D721Med (cell line): ENCODE data around the gene FRMD8.

Source experiments
- DNase-seq: peaks from one replicate; pipeline ENCODE4 v3.0.0; 2011; ENCODE audit warnings: low spot score; ENCODE audit not compliant: insufficient read length
- FAIRE-seq: peaks from 2 replicates; lab custom pipeline; 2011; peaks lifted over from hg19 to GRCh38; lab: Jason Lieb, UNC
- CTCF ChIP-seq: IDR thresholded peaks from 2 replicates; pipeline ENCODE4 v1.5.1; 2012; ENCODE audit warnings: mild to moderate bottlenecking, control low read depth; ENCODE audit not compliant: insufficient read depth; ENCODE audit errors: missing control alignments

FRMD8 gene

GRCh38 chr11:65442842-65443331 is 56.5 kb downstream of the FRMD8 start:
- TF ChIP-seq CTCF = no peak
- DNase-seq (no peak), FAIRE-seq (no peak)

DNA sequence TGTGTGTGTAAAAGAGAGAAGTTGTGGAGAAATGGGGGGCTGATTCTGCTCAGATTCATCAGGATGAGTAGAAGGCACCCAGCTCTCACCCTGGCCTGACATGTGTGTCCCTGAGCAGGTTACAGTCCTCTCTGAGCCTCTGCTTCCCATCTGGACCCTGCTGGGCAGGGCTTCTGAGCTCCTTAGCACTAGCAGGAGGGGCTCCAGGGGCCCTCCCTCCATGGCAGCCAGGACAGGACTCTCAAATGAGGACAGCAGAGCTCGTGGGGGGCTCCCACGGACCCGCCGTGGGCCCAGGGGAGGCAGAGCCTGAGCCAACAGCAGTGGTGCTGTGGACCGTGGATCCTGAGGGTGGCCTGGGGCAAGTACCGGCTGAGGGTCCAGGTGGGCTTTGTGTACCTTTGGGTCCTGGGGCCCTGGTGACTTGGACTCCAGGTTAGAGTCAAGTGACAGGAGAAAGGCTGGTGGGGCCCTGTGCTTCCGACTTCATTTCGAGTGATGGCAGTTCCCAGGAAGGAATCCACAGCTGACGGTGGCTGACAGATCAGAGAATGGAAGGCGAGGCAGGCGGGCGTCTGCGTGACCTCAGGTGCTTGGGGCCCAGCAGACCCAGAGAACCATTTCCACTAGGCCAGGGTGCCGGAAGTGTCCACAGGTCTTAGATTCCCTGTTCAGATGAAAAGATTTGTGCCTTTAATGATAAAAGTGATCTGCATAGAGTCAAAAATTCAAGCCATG is 58.0 kb downstream of the FRMD8 start:
- DNase-seq = no peak
- no peak for TF ChIP-seq CTCF
- FAIRE-seq = no peak

DNA sequence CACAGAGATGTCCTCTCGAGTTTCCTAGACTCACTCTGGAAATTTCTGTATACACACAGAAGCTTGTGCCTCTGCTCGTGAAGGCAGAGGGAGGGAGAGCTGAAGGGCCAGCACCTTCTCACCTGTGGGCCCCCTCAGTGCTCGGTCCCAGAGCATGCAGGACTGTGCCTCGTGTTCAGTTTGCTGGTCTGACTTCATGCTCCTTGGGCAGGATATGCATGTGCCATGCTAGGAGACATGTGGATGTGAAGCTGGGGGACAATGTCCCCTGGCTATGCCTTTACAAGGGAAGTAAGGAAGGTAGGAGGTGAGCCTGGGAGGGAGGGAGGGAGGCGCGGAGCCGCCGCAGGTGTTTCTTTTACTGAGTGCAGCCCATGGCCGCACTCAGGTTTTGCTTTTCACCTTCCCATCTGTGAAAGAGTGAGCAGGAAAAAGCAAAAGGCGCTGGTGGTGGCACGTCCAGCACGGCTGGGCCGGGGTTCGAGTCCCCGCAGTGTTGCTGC is 58.7 kb downstream of the FRMD8 start:
- TF ChIP-seq CTCF = no peak
- DNase-seq (no peak), FAIRE-seq (no peak)

DNA sequence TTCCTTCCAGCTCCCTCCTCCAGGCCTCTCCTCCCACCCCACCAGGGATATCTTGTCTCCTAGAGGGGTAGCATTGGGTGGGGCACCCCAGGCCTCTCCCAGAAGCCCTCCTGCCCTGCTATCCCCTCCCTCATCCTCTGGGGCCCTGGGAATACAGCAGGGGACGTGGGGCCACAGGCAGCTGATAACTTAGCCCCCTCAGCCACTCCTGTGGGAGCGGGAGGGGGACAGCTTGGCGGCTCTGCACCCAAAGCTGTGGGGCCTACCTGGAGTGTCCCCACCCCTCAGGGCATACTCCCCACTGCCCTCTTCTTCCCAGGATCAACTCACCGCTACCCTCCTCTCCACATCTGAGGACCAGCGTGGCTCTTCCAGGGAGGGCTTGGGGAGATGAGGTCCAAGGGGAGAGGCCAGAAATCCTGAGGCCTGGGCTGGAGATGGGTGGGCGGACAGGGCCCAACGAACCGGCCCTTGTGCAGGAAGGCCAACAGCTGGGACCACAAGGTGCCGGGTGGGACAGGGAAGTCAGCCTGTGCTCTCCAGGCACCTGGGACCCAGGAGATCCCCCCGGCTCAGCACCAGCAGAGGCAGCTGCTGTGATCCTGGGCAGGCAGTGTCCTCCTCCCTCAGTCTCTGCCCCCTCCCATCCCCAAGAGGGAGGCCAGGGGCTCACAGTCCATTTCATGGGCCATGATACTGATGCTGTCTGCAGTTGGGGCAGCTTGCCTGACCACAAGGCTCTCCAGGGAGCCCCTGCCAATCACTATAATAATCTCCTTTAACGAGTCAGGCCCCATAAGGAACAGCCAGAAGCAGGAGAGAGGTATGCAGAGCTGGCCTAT is 59.4 kb downstream of the FRMD8 start:
- TF ChIP-seq CTCF = no peak
- DNase-seq = no peak
- no peak for FAIRE-seq

- DNase-seq (no peak), FAIRE-seq (no peak)
- TF ChIP-seq CTCF = no peak
These were observed 60.2 kb downstream of the FRMD8 start for GRCh38 chr11:65446446-65447277.

- no peak for FAIRE-seq
These were observed 61.6 kb downstream of the FRMD8 start for GRCh38 chr11:65448074-65448417.

More at GRCh38 chr11:65448074-65448417, 61.6 kb downstream of the FRMD8 start:
- TF ChIP-seq CTCF = no peak
- no peak for DNase-seq
